Retinal pigment epithelial cell (primary cell): Measurements from ENCODE around the gene ACTMAP.

Experiments
- DNase-seq: peaks from one replicate; pipeline ENCODE4 v3.0.0-alpha.2; 2010; ENCODE audit warnings: low read depth
- H3K4me3 ChIP-seq: 2 replicates; pipeline ENCODE4 v1.5.1; 2011; ENCODE audit warnings: mild to moderate bottlenecking, low read length, control low read depth, moderate library complexity
- CTCF ChIP-seq: conservative IDR thresholded peaks from 2 replicates; pipeline ENCODE4 v1.5.1; 2011; ENCODE audit warnings: low read depth, low read length, control low read depth, inconsistent platforms

ACTMAP gene

GRCh38 chr19:40754611-40755247 is 4.5 kb upstream of the ACTMAP start:
- DNase-seq = no peak
- no peak overlapping the region for H3K4me3 ChIP-seq

GRCh38 chr19:40752257-40752781 is 2.0 kb upstream of the ACTMAP start:
- H3K4me3 ChIP-seq = peak overlapping the region; percentile 92
- DNase-seq = no peak
- TF ChIP-seq CTCF = no peak

More at GRCh38 chr19:40754611-40755247, 4.5 kb upstream of the ACTMAP start:
- TF ChIP-seq CTCF = no peak

- H3K4me3 ChIP-seq = peak within 1 kb of the TSS; percentile 92
- peak; percentile 89 for DNase-seq
- no peak for TF ChIP-seq CTCF
These were observed 729 bp upstream of the ACTMAP start, which contains the start of gene SNRPA for GRCh38 chr19:40750874-40751537. SNRPA (plus strand) TSS chr19:40751203; CDS start chr19:40751409, 206 bp downstream.

GRCh38 chr19:40747536-40747935 is 2.7 kb downstream of the ACTMAP start:
- no peak for DNase-seq
- H3K4me3 ChIP-seq = no peak overlapping the region
- no peak for TF ChIP-seq CTCF

GRCh38 chr19:40745402-40745780 is 4.9 kb downstream of the ACTMAP start:
- TF ChIP-seq CTCF = no peak
- DNase-seq = no peak

GRCh38 chr19:40744554-40745401 is 5.5 kb downstream of the ACTMAP start:
- peak; percentile 12 for TF ChIP-seq CTCF
- no peak overlapping the region for H3K4me3 ChIP-seq
- no peak for DNase-seq

More at GRCh38 chr19:40745402-40745780, 4.9 kb downstream of the ACTMAP start:
- H3K4me3 ChIP-seq = no peak overlapping the region
